Neural cell (in vitro differentiated cells): ENCODE results near the gene MDGA2.

Source experiments
- POLR2AphosphoS5 ChIP-seq: IDR thresholded peaks from 2 replicates; pipeline ENCODE4 v1.6.1; 2012
- REST ChIP-seq: IDR thresholded peaks from 2 replicates; pipeline ENCODE4 v1.6.1; 2012; ENCODE audit warnings: borderline replicate concordance
- SMC3 ChIP-seq: fragments of 450-650 bp; conservative IDR thresholded peaks from 2 replicates; pipeline ENCODE4 v1.6.1; 2014; ENCODE audit warnings: antibody characterized with exemption, mild to moderate bottlenecking, moderate library complexity; ENCODE audit not compliant: poor library complexity
- TAF1 ChIP-seq: IDR thresholded peaks from 2 replicates; pipeline ENCODE4 v1.6.1; 2012; ENCODE audit warnings: low read depth
- TF ChIP-seq, protein P1 (sequence below): fragments of 450-650 bp; IDR thresholded peaks from 2 replicates; pipeline ENCODE4 v1.5.1; 2014; ENCODE audit warnings: antibody characterized with exemption, mild to moderate bottlenecking, moderate library complexity; ENCODE audit not compliant: poor library complexity, severe bottlenecking

DNA sequence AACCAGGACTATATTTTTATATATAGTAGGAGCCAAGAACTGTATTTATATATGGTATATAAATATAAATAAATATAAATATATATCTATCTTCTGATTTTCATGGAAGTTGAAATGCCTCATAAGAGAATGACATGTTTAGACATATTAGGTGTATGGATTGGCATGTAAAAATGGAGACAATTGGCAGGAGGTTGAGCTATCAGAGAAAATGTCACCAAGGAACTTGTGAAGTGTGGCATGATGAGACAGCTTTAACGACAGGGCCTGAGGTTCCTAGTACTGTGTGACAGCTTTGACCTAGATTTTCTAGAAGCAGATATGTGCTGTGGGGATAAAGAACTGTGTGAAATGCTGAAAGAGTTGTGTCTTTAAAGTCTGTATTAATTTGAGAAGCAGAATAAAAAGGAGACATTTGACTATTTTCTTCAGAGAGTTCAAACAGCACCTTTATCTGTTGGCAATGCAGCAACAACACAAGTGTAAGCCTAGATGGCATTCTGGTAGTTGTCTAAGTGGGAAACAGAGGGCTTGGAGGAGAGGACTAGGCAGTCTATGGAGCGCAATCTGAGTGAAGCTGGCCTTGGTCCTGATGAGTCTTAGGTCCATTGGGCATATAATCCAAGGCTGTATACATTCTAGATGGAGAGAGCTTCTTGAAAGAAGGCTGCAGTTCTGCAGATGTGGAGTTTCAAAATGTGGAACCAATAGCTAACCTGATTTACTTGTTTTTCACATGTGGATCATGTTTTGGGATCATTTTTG, 47.7 kb upstream of the MDGA2 start:
- TF ChIP-seq, protein P1, sequence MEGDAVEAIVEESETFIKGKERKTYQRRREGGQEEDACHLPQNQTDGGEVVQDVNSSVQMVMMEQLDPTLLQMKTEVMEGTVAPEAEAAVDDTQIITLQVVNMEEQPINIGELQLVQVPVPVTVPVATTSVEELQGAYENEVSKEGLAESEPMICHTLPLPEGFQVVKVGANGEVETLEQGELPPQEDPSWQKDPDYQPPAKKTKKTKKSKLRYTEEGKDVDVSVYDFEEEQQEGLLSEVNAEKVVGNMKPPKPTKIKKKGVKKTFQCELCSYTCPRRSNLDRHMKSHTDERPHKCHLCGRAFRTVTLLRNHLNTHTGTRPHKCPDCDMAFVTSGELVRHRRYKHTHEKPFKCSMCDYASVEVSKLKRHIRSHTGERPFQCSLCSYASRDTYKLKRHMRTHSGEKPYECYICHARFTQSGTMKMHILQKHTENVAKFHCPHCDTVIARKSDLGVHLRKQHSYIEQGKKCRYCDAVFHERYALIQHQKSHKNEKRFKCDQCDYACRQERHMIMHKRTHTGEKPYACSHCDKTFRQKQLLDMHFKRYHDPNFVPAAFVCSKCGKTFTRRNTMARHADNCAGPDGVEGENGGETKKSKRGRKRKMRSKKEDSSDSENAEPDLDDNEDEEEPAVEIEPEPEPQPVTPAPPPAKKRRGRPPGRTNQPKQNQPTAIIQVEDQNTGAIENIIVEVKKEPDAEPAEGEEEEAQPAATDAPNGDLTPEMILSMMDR = no peak
- TF ChIP-seq REST (peak; percentile 66), SMC3 (no peak), POLR2AphosphoS5 (peak; percentile 96), TAF1 (no peak)
